Gastroesophageal sphincter (tissue), 3 donors: Measurements from ENCODE around the gene COL4A6.

Experiments used
- POLR2A ChIP-seq, 2 donors: fragments of 450-650 bp; IDR thresholded peaks; one replicate each; pipeline ENCODE4 v1.6.1; 2017; ENCODE audit warnings: antibody characterized with exemption in 2 of 2, mild to moderate bottlenecking in 2 of 2, moderate library complexity in 1 of 2
- TF ChIP-seq, protein P1 (sequence below), 4 experiments: fragments of 200-600 bp in 2 of 4; fragments of 450-650 bp in 2 of 4; sonication (generic) in 1 of 4; IDR thresholded peaks; one replicate each; pipeline ENCODE4 v1.5.1; 2017 to 2019; ENCODE audit warnings: antibody characterized with exemption in 4 of 4, mild to moderate bottlenecking in 2 of 4, moderate library complexity in 2 of 4

DNA sequence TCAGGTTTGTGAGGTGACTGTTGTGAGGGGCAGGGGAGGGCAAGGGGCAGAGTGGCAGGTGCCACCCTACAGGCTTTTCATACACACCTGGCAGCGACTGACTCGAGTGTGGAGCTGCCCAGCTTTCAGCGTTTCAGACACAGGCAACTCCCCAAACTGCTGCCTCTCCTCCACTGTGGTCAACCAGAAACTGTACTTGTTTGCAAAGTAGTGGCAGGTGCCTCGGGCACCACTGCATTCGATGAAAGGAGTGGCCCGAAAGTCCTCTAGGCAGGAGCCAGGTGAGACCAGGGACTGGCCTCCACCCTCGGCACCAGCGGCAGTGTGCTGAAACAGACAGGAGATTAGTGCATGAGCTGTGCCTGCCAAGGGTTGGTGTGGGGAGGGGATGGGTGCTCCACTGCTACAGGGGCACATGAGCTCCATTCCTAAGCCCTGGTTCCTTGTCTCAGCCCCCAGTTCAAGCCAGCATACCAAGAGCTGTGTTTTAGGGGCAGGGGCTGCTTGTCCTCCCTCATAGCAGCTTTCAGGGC, 281.2 kb downstream of the COL4A6 start:
- TF ChIP-seq, protein P1, sequence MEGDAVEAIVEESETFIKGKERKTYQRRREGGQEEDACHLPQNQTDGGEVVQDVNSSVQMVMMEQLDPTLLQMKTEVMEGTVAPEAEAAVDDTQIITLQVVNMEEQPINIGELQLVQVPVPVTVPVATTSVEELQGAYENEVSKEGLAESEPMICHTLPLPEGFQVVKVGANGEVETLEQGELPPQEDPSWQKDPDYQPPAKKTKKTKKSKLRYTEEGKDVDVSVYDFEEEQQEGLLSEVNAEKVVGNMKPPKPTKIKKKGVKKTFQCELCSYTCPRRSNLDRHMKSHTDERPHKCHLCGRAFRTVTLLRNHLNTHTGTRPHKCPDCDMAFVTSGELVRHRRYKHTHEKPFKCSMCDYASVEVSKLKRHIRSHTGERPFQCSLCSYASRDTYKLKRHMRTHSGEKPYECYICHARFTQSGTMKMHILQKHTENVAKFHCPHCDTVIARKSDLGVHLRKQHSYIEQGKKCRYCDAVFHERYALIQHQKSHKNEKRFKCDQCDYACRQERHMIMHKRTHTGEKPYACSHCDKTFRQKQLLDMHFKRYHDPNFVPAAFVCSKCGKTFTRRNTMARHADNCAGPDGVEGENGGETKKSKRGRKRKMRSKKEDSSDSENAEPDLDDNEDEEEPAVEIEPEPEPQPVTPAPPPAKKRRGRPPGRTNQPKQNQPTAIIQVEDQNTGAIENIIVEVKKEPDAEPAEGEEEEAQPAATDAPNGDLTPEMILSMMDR (IDR thresholded peaks at IDR 0.05), result no peak
- TF ChIP-seq POLR2A (IDR thresholded peaks at IDR 0.05), result no peak
